HepG2 (cell line): ENCODE measurements around the gene AS3MT. TPM values are rescaled to one million over a fixed set of nuclear protein-coding genes. Genes with fewer than 3 reads are reported as not detected.

Experiments used
- BHLHE40 ChIP-seq: IDR thresholded peaks from 2 replicates; pipeline ENCODE4 v1.6.1; 2011; ENCODE audit warnings: low read length, improper control_type of control experiment
- CBFB ChIP-seq: sonication (generic); formaldehyde crosslinking; IDR thresholded peaks from 2 replicates; pipeline ENCODE4 v1.4.0; 2020; ENCODE audit warnings: missing genetic modification reagents
- CCAR2 ChIP-seq: fragments of 200-400 bp; formaldehyde crosslinking; optimal IDR thresholded peaks from 2 replicates; pipeline ENCODE3; 2018; ENCODE audit warnings: low read depth, mild to moderate bottlenecking, low read length, moderate library complexity
- CEBPG ChIP-seq: IDR thresholded peaks from 2 replicates; pipeline ENCODE4 v1.6.1; 2016
- CREM ChIP-seq, 2 experiments: sonication (generic) in 1 of 2; formaldehyde crosslinking in 1 of 2; IDR thresholded peaks; 2 replicates each; pipeline versions ENCODE4 v1.4.0 to v1.6.1; 2016 to 2020; ENCODE audit warnings: antibody characterized with exemption in 1 of 2, mild to moderate bottlenecking in 1 of 2, missing genetic modification reagents in 1 of 2
- IRF2 ChIP-seq: IDR thresholded peaks from 2 replicates; pipeline ENCODE4 v1.6.1; 2018; ENCODE audit warnings: missing genetic modification reagents, missing compliant biosample characterization
- KLF13 ChIP-seq: sonication (generic); formaldehyde crosslinking; IDR thresholded peaks from 2 replicates; pipeline ENCODE4 v1.4.0; 2020; ENCODE audit warnings: mild to moderate bottlenecking, missing genetic modification reagents
- MED13 ChIP-seq: sonication (generic); formaldehyde crosslinking; IDR thresholded peaks from 2 replicates; pipeline ENCODE4 v1.5.0; 2020; ENCODE audit warnings: missing genetic modification reagents
- ONECUT2 ChIP-seq: sonication (generic); formaldehyde crosslinking; IDR thresholded peaks from 2 replicates; pipeline ENCODE4 v1.4.0; 2020; ENCODE audit warnings: missing genetic modification reagents
- PHF20 ChIP-seq: sonication (generic); formaldehyde crosslinking; IDR thresholded peaks from 2 replicates; pipeline ENCODE4 v1.5.0; 2020; ENCODE audit warnings: mild to moderate bottlenecking, missing genetic modification reagents
- RFX5 ChIP-seq: IDR thresholded peaks from 2 replicates; pipeline ENCODE4 v1.6.1; 2011; ENCODE audit warnings: low read depth, low read length, improper control_type of control experiment
- SAP130 ChIP-seq: IDR thresholded peaks from 2 replicates; pipeline ENCODE4 v1.6.1; 2016; ENCODE audit warnings: low read depth
- SCMH1 ChIP-seq: sonication (generic); formaldehyde crosslinking; IDR thresholded peaks from 2 replicates; pipeline ENCODE4 v1.9.0; 2021; ENCODE audit warnings: missing genetic modification reagents, mild to moderate bottlenecking, borderline replicate concordance
- SNAPC2 ChIP-seq: sonication (generic); formaldehyde crosslinking; IDR thresholded peaks from 2 replicates; pipeline ENCODE4 v1.8.1; 2022; ENCODE audit warnings: mild to moderate bottlenecking, missing genetic modification reagents
- SOX6 ChIP-seq, 2 experiments: fragments of 450-650 bp in 1 of 2; sonication (generic) in 1 of 2; formaldehyde crosslinking in 1 of 2; IDR thresholded peaks; 2 replicates each; pipeline versions ENCODE4 v1.4.0 to v1.6.1; 2017 to 2020; ENCODE audit warnings: antibody characterized with exemption in 1 of 2, mild to moderate bottlenecking in 1 of 2, missing genetic modification reagents in 1 of 2
- SRSF1 ChIP-seq: fragments of 200-400 bp; formaldehyde crosslinking; optimal IDR thresholded peaks from 2 replicates; pipeline ENCODE3; 2017; ENCODE audit warnings: mild to moderate bottlenecking, low read depth, low read length, moderate library complexity
- ZEB1 ChIP-seq: IDR thresholded peaks from 2 replicates; pipeline ENCODE4 v1.6.1; 2012; ENCODE audit warnings: mild to moderate bottlenecking, low read depth, inconsistent platforms; ENCODE audit not compliant: insufficient replicate concordance
- ZNF33B ChIP-seq: sonication (generic); formaldehyde crosslinking; IDR thresholded peaks from 2 replicates; pipeline ENCODE4 v1.5.1; 2020; ENCODE audit warnings: mild to moderate bottlenecking, missing genetic modification reagents
- ZNF598 ChIP-seq: sonication (generic); formaldehyde crosslinking; IDR thresholded peaks from 2 replicates; pipeline ENCODE4 v1.5.1; 2020; ENCODE audit warnings: mild to moderate bottlenecking, missing genetic modification reagents, borderline replicate concordance
- ZNF607 ChIP-seq: sonication (generic); formaldehyde crosslinking; IDR thresholded peaks from 2 replicates; pipeline ENCODE4 v1.5.1; 2020; ENCODE audit warnings: missing genetic modification reagents, mild to moderate bottlenecking, borderline replicate concordance
- ZNF720 ChIP-seq: sonication (generic); formaldehyde crosslinking; IDR thresholded peaks from 2 replicates; pipeline ENCODE4 v1.4.0; 2020; ENCODE audit warnings: missing genetic modification reagents
- ZNF761 ChIP-seq: sonication (generic); formaldehyde crosslinking; conservative IDR thresholded peaks from 2 replicates; pipeline ENCODE4 v1.4.0; 2020; ENCODE audit warnings: mild to moderate bottlenecking, missing genetic modification reagents
- ZNF878 ChIP-seq: sonication (generic); formaldehyde crosslinking; IDR thresholded peaks from 2 replicates; pipeline ENCODE4 v1.8.1; 2023; ENCODE audit warnings: mild to moderate bottlenecking, missing genetic modification reagents, moderate library complexity
- ZSCAN31 ChIP-seq: sonication (generic); formaldehyde crosslinking; IDR thresholded peaks from 2 replicates; pipeline ENCODE4 v1.5.0; 2020; ENCODE audit warnings: low read depth, mild to moderate bottlenecking, missing genetic modification reagents
- polyA plus RNA-seq, 8 experiments: library from polyadenylated mRNA; depleted of rRNA in 3 of 8; stranded (reverse) in 7 of 8; unstranded in 1 of 8; fragments of >200 nt; fragmentation: Illumina TruSeq in 4 of 8; extraction: Trizol in 4 of 8; gene quantifications; 2 replicates each; pipeline versions ENCODE4 v1.2.1 to v1.2.3, GENCODE V29; 2011 to 2016; ENCODE audit warnings: low read depth in 4 of 8, missing spikeins in 1 of 8, mixed read lengths in 1 of 8; ENCODE audit not compliant: insufficient read depth in 1 of 8
- total RNA-seq, 5 experiments: library from RNA; depleted of rRNA; stranded (reverse); fragments of >200 nt; fragmentation: Illumina TruSeq; extraction: Trizol; gene quantifications; 2 replicates each; pipeline ENCODE4 v1.2.3, GENCODE V29; 2016; ENCODE audit warnings: low read depth in 1 of 5
- TF ChIP-seq, protein P1 (sequence below): fragments of 450-650 bp; IDR thresholded peaks from 2 replicates; pipeline ENCODE4 v1.6.1; 2017
- TF ChIP-seq, protein P2 (sequence below): IDR thresholded peaks from 2 replicates; pipeline ENCODE4 v1.6.1; 2012; ENCODE audit warnings: inconsistent platforms
- TF ChIP-seq, protein P3 (sequence below): sonication (generic); formaldehyde crosslinking; IDR thresholded peaks from 2 replicates; pipeline ENCODE4 v1.5.0; 2020; ENCODE audit warnings: missing genetic modification reagents
- TF ChIP-seq, protein P4 (sequence below): sonication (generic); formaldehyde crosslinking; IDR thresholded peaks from 2 replicates; pipeline ENCODE4 v1.5.1; 2020; ENCODE audit warnings: missing genetic modification reagents, mild to moderate bottlenecking, borderline replicate concordance

Gene AS3MT
- total and polyA plus RNA-seq, 2 of the 13 experiments (the other 11 are each of a cell fraction or from before 2014, with no cell fraction given), result 8.7 to 17.4 TPM

DNA sequence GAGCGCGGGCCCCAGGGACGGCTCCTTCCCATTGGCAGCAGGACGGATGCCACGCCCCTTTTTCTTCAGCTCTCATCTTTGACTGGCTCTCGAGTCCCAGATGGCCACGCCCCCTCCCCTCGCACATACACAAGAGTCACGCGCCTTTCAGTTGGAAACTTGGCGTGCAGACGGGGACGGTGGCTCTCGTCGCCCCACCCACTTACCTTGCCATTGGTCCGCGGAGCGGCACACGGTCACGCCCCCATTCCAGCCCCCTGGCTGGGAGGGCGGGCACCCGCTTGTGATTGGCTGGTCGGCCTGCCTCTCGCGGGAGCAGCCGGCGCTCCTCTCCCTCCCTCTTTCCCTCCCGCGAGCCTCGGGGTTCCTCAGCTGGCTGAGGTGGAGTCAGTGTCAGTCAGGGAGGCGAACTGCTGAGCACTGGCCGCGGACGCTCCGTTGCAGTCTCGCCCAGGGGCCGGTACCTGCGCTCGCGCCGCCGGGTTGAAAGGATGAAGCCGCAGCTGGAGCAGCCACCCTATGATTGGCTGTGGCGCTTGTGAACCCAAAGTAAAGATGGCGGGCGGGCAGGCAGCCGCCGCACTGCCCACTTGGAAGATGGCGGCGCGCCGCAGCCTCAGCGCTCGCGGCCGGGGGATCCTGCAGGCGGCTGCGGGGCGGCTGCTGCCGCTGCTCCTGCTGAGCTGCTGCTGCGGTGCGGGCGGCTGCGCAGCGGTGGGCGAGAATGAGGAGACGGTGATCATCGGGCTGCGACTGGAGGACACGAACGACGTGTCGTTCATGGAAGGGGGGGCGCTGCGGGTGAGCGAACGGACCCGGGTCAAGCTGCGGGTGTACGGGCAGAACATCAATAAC, 48.9 kb downstream of the AS3MT start, which contains the start of gene CNNM2 (continued):
- TF ChIP-seq ZNF33B (CRISPR knock-in tag), result no peak
- TF ChIP-seq SCMH1 (CRISPR knock-in tag), result no peak
- TF ChIP-seq, protein P1, sequence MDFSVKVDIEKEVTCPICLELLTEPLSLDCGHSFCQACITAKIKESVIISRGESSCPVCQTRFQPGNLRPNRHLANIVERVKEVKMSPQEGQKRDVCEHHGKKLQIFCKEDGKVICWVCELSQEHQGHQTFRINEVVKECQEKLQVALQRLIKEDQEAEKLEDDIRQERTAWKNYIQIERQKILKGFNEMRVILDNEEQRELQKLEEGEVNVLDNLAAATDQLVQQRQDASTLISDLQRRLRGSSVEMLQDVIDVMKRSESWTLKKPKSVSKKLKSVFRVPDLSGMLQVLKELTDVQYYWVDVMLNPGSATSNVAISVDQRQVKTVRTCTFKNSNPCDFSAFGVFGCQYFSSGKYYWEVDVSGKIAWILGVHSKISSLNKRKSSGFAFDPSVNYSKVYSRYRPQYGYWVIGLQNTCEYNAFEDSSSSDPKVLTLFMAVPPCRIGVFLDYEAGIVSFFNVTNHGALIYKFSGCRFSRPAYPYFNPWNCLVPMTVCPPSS, result no peak
- no peak for TF ChIP-seq CCAR2
- TF ChIP-seq, protein P2, sequence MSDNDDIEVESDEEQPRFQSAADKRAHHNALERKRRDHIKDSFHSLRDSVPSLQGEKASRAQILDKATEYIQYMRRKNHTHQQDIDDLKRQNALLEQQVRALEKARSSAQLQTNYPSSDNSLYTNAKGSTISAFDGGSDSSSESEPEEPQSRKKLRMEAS, result peak; percentile 95
- 0 out of 2 replicates have a peak, but pooled peaks have one; percentile 22 for TF ChIP-seq ZNF878 (CRISPR knock-in tag)
- TF ChIP-seq RFX5, result no peak
- no peak for TF ChIP-seq ONECUT2 (CRISPR knock-in tag)
- TF ChIP-seq ZNF720, result no peak
- TF ChIP-seq SAP130 (CRISPR knock-in tag), result peak; percentile 97
- TF ChIP-seq IRF2 (CRISPR knock-in tag), result peak; percentile 39; the same call in 1 of the 2 replicates
- TF ChIP-seq SRSF1, result peak; percentile 57
- no peak for TF ChIP-seq MED13
- TF ChIP-seq PHF20 (CRISPR knock-in tag), result peak; percentile 25; the same call in 1 of the 2 replicates
- peak; percentile 56; the same call in 1 of the 2 replicates for TF ChIP-seq ZSCAN31 (CRISPR knock-in tag)
- 0 out of 2 replicates have a peak, but pooled peaks have one; percentile 53 for TF ChIP-seq ZNF607
- TF ChIP-seq, protein P3, sequence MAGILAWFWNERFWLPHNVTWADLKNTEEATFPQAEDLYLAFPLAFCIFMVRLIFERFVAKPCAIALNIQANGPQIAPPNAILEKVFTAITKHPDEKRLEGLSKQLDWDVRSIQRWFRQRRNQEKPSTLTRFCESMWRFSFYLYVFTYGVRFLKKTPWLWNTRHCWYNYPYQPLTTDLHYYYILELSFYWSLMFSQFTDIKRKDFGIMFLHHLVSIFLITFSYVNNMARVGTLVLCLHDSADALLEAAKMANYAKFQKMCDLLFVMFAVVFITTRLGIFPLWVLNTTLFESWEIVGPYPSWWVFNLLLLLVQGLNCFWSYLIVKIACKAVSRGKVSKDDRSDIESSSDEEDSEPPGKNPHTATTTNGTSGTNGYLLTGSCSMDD (CRISPR knock-in tag), result no peak
- peak; percentile 55 for TF ChIP-seq CREM (IDR thresholded peaks at IDR 0.05)
- TF ChIP-seq CREM (CRISPR knock-in tag; IDR thresholded peaks at IDR 0.05), result no peak
- TF ChIP-seq SOX6 (IDR thresholded peaks at IDR 0.05), result no peak
- TF ChIP-seq SOX6 (CRISPR knock-in tag; IDR thresholded peaks at IDR 0.05), result peak; percentile 63
- TF ChIP-seq ZNF761, result peak; percentile 74
- TF ChIP-seq SNAPC2 (CRISPR knock-in tag), result no peak; the same call in 1 of the 2 replicates
- peak; percentile 64; the same call in 1 of the 2 replicates for TF ChIP-seq CBFB (CRISPR knock-in tag)
- TF ChIP-seq BHLHE40, result peak; percentile 63
- TF ChIP-seq CEBPG (CRISPR knock-in tag), result no peak; the same call in 1 of the 2 replicates
- TF ChIP-seq ZNF598 (CRISPR knock-in tag), result no peak
- TF ChIP-seq, protein P4, sequence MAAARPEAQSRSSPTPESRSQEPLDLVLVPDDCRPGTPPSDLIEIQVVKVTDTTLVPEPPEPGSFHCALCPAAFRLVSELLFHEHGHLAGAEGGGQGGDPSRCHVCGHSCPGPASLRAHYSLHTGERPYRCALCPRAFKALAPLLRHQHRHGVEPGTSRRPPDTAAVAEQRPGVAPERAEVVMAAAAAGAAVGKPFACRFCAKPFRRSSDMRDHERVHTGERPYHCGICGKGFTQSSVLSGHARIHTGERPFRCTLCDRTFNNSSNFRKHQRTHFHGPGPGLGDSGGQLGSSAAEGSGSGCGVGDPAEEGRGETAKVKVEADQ, result no peak
- TF ChIP-seq KLF13 (CRISPR knock-in tag), result no peak
- no peak for TF ChIP-seq ZEB1
